Central memory CD4-positive, alpha-beta T cell (primary cell): ENCODE data around the gene LRRC43.
A peak's percentile ranks its signal among the peaks of the same experiment; 100 is the strongest.
"Not testable (repeated sequence)": the region's sequence is repeated elsewhere in the genome, so short reads cannot be mapped to it uniquely, and the experiment has no call there.

ENCODE experiments used
- DNase-seq: peaks from one replicate; pipeline ENCODE4 v3.0.0; 2022

The LRRC43 gene

DNA sequence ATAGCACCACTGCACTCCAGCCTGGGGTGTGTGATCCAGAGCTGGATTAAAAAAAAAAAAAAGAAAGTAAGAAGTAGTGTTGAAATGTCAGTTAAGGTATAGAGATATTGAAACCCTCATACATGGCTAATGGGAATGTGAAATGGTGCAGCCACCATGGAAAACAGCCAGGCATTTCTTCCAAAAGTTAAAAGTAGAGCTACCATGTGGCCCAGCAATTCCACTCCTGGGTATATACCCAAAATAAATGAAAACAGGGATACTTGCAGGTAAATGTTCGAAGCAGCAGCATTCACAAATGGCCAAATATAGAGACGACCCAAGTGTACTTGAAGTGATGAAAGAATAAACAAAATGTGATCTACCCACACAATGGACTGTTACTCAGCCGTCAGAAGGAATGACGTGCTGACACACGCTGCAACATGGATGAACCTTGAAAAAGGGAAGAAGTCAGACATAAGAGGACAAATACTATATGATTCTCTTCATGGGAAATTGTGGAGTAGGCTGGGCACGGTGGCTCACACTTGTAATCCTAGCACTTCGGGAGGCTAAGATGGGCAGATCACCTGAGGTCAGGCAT, 24.1 kb upstream of the LRRC43 start:
- no peak for DNase-seq

DNA sequence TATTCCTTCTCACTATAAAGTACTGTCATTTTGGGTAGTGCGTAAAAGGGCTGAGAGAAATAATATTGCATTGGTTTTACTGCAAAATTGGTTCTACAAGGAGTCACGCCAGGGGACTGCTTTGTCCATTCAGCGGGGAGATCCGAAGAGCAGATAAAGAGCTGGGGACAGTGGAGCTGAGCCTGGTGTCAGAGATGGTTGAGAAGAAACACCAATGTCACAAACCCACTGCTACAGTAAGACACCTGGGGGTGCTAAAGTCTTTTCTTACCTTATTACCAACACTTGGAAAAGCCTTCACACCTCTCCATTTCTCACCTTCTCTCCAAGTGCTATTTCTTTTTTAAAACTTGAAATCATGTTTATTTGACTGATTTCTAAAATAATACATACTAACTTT, 23.0 kb upstream of the LRRC43 start:
- DNase-seq, result no peak

DNA sequence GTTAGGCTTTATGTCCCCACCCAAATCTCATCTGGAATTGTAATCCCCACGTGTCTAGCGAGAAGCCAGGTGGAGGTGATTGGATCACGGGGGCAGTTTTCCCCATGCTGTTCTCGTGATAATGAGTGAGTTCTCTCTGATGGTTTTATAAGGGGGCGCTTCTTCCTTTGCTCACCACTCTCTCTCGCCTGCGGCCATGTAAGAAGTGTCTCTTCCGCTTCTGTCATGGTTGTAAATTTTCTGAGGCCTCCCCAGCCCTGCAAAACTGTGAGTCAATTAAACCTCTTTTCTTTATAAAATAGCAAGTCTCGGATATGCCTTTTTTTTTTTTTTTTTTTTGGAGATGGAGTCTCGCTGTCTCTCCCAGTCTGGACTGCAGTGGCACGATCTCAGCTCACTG, 22.2 kb upstream of the LRRC43 start:
- DNase-seq, result no peak

DNA sequence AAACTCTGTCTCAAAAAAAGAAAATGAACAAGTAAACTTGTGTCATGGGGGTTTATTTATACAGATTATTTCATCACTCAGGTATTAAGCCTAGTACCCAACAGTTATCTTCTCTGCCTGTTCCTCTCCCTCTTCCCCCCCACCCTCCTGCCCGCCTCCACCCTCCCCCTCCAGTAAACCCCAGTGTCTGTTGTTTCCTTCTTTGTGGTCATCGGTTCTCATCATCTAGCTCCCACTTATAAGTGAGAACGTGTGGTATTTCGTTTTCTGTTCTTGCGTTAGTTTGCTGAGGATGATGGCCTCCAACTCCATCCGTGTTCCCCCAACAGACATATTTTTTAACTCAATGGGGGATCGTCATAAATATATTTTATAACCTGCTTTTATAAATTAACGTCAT, 21.2 kb upstream of the LRRC43 start:
- no peak for DNase-seq

DNA sequence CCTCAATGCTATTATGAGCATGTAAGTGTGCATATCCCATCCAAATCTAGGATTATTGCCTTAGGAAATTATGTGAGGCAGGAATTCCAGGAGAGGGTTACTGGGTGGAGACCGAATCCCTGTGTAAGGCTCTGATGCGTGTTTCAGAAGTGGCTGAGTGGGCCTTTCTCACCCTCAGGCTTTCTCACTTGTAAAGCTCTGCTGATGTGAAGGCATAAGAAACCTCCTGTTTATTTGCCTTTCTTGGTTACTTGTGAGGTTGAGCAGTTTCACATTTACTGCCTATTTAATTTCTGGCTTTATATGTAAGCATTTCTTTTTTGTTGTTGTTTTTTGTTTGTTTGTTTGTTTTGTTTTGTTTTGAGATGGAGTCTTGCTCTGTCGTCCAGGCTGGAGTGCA, 19.9 kb upstream of the LRRC43 start:
- DNase-seq, result no peak

DNA sequence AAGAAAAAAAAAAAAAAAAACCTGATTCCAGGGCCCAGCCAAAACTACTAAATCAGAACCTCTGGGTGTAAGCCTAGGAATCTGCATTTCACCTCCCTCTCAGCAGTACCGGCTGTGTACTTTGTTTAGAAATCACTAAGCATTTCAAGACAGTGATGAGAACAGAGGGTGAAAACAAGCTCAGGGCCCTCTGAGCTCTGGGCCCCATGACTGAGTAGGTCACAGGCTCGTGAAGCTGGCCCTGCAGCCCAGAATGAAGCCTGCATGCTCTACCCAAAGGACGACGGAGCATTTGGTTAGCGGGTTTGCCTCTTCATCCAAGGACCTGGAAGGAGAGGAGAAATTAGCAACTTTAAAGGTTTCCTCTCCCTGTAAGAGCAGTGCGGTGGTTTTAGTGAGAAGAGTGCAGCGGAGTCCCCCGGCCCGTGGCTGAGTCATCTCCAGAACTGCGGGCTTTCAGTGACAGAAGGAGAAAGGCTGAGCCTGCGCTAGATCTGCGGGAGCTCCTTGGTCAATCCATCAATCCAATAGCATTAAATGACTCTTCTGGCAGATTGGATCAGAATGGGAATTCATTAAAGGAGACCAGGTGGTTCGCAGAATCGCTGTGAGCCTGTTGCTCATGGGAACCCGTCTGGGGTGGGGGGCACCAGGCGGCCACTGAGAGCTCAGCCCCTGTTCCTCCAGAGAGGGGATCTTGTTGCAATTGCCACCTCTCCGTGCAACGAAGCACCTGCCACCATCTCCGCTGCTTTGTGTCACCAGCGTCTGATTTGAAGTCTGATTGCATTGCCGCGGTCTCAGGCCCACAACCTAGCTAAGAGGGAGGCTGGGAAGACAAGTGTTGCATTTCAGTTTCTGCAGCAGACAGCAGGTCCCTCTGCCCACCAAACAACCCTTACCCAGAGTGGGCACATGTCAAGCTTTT, 16.2 kb upstream of the LRRC43 start:
- no peak for DNase-seq

DNA sequence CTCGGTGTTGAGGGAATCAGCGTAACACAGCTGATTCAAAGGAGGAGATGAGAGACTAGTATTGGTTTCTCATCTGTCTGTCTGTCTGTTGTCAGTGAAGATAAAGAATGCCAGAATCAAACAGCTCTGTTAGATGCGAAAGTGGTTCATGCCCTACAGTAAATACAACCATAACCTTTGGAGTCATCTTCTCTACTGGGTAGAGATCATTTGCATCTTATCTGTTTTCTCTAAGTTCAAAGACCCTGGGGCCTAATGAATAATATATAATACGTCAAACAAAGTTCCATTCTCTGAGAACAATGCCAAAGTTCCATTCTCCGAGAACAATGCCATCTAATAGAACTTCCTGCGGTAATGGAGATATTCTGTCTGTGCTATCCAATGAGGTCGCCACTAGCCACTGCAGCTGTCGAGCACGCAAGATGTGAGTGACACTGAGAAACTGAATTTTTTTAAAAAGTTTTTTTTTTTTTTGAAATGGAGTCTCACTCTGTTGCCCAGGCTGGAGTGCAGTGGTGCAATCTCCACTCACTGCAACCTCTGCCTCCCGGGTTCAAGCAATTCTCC, 15.5 kb upstream of the LRRC43 start:
- DNase-seq, result no peak

DNA sequence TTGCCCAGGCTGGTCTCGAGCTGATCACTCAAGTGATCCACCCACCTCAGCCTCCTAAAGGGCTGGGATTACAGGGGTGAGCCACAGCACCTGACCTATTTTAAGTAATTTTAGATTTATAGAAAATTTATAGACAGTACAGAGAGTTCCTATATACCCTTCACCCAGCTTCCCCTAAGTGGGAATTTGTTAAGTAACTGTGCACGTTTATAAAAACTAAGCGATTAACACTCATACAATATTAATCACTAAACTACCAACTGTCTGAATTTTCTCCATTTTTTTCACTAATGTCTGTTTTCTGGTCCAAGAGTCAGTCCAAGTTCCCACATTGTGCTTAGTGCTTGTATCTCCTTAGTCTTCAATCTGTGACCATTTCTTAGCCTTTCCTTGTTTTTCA, 14.4 kb upstream of the LRRC43 start:
- DNase-seq, result no peak

DNA sequence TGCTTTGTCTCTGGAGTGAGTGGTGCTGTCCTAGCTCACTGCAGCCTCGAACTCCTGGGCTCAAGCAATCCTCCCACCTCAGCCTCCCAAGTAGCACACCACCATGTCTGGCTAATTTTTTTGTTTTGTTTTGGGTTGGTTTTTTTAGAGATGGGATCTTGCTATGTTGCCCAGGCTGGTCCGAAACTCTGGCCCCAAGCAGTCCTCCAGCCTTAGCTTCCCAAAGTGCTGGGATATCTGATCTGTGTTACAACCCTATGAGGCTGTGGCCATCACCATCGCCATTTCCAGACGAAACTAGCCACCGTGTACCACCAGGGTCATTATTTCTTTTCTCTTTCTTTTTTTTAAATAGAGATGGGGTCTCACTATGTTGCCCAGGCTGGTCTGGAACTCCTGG, 11.5 kb upstream of the LRRC43 start:
- DNase-seq, result no peak

DNA sequence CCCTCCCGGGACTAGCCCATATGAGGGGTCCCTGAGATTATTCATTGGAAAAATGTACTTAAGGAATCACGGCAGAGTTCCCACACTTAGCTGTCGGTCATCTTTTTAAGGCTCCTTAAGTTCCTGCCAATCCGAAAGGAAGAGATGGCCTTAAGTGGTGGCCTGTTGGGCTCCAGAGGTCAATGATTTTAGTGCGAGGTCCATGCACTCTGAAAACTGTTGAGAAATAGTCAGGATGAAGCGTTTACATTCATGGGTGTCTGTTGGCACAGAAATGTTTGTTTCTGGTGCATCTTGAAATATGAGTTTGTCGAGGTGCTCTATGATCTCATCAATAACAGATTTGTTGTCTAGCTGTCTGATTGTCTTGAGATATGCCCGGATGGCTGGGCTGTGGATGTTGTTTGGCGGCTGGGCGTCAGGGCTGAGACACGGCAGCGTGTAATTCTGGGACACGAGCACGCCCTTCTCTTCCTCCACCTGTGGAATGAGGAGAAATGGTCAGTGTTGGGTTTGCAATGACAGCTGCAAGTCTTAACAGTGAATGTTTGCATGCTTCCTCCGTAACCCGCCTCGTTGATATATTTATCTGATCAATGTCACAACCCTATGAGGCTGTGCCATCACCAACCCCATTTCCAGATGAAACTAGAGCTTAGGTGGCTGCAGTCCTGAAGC, 10.5 kb upstream of the LRRC43 start:
- DNase-seq, result no peak

DNA sequence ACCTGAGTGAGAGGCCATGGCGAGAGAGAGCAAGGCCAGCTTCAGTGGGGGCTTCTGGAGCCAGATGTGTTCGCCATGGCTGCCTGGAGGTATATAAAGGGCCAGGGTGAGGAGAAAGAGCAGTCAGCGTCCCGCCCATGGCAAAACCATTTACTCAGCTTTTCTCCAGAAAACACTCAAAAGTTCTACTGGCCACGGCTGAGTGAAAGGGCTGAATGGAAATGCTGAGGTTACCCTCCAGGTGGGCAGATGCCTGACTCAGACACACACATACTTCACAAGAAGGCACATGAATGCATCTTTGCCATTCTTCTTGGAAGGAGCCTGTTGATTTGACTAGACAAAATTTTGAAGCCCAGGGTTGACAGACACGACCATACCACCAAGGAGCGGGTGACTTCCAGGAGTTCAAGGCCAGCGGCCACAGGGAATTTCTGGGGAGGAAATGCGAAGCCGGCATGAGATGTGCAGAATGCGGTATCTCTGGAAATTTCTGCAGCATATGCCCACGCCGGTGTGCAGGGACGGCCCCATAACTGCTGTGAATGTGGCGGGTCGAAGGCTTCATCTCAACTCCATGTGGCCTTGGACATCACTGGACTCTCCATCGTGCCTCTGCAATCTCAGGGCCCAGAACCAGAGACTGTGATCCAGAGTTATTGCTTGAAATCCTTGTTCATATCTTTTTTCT, 8.6 kb upstream of the LRRC43 start, which contains the start of gene IL31:
Gene IL31 (minus strand): TSS at position 67 of the 691 bp plus-strand sequence. CDS start 49 bp downstream, at position 18.
- DNase-seq, result no peak

DNA sequence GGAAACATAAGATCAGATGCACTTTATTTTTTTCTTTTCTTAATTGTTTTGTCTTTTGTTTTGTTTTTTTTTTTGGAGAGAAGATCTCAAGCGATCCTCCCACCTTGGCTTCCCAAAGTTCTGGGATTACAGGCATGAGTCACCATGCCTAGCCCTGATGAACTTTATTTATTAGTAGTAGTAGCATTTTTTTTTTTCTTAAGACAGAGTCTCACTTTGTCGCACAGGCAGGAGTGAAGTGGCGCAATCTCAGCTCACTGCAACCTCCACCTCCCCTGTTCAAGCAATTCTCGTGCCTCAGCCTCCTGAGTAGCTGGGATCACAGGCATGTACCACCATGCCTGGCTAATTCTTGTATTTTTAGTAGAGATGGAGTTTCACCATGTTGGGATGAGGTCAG, 6.5 kb upstream of the LRRC43 start:
- DNase-seq, result not testable (repeated sequence)

DNA sequence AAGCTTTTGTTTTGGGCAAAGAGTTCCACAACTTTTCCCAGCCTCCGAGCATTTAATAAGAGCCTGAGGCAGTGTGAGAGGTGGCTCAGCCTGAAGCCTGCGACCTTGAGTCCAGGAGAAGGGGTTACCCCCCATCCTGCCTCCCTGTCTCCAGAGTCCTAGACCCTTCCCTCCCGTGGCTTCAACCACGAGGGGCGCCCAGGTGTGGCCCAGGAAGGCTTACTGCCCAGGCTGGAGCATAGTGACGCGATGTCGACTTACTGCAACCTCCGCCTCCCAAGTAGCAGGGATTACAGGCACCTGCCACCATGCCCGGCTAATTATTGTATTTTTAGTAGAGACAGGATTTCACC, 641 bp downstream of the LRRC43 start:
- DNase-seq, result no peak

DNA sequence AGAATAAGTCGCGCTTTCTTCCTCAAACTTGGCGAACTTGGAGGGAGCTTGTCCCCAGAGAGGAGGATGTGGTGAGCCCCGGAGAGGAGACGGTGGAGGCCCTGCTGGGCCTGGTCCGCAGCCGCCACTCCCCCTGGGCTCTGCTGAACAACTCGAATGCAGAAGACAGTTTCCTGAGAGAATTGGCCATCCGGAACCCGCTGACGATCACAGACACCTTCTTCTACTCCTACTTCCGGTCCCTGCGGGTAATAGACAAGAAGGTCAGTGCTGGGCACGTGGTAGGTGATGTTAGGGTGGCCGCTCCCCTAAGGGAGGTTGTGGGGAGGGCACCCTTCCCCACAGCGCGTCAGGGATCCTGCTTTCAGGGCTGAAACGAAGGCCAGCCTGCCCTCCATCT, 1.6 kb downstream of the LRRC43 start:
- no peak for DNase-seq

DNA sequence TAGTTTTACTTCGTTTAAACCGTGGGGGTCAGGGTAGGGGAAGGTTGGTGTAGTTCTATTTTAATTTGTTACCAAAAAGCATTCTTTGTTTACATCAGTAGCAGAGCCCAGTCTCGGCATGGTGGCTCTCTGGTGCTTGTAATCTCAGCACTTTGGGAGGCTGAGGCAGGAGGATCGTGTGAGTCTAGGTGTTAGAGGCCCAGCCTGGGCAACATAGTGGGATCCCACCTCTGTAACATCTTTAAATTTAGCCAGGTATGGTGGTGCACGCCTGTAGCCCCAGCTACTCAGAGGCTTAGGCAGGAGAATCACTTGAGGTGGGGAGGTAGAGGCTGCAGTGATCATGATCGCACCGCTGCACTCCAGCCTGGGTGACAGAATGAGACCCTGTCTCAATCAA, 2.2 kb downstream of the LRRC43 start:
- DNase-seq, result no peak

DNA sequence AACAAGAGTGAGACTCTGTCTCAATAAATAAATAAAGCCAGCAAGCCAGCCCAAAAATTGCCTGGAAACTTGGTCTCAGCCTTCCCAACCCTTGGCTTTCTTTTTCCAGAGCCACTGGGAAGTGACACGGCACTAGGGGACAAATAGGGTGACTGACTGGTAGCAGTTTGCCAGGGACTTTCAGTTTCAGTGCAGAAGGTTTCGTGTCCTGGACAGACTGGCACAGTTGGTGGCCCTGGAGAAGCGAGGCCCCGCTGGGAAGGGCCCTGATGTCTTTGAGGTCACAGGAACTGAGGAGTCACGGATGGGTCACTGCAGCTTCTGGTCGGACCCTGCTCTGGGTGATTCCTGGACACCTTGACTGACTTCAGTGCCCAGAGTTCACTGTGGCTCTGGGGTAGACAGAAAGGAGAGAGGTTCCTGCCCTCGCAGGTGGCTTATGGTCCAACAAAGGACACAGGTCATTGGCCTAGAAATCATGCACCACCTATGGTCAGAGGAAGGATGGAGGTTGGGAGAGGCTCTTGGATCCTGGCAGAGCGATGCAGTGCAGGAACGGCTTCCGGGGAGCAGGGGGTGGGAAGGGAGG, 2.7 kb downstream of the LRRC43 start:
- DNase-seq, result no peak

DNA sequence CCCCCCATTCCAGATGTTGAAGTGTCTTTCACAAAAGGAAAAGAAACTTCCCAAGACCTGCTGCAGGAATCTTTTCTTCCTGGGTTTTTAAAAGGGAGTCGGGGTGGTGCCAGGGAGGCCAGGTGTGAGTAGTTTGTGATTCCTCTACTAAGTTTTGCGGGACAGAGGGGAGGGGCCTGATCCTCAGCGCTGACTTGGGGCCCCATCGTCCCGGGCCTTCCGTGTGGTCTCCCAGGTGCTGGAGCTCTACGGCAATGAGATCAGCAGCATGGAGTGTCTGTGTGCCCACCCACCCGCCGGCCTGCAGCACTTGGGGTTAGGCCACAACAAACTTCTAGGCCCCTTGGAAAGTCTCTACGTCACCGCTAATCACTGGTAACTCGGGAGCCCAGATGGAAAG, 4.5 kb downstream of the LRRC43 start:
- DNase-seq, result no peak

DNA sequence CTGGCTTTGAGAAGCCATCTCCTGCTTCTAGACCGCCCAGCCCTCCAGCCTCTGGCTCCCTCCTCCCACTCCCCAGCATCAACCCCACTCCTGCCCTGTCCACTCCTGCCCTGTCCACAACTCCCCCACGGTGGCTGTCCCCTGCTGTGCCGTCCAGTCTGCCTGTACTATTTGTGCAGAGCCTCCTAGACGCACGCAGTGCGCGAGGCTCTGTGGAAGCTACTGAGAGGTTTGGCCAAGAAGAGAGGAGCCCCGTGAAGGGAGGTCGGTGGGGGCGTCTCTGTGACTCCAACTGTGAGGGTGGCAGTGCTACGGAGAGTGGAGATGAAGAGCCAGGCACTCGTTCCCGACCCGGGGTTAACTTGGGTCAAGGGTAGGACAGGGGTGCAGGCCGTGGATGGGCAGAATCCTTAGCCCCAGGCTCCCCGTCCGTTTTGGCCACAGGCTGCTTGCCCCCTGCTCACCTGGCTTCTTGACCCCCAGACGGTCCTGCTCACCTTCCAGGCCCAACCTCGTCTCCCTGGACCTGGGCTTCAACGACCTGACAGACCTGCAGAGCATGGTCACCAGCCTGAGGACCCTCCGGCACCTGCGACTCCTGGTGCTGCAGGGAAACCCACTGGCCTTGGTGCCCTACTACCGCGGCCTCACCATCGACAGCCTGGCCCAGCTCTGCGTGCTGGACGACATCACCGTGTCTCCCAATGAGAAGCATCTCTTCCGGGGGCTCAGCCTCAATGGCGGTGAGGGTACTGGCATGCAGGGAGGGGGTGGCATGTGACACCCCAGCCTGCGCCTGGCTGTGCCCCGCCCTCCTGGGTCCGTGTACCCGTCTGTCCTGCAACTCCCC, 6.9 kb downstream of the LRRC43 start:
- DNase-seq, result no peak

DNA sequence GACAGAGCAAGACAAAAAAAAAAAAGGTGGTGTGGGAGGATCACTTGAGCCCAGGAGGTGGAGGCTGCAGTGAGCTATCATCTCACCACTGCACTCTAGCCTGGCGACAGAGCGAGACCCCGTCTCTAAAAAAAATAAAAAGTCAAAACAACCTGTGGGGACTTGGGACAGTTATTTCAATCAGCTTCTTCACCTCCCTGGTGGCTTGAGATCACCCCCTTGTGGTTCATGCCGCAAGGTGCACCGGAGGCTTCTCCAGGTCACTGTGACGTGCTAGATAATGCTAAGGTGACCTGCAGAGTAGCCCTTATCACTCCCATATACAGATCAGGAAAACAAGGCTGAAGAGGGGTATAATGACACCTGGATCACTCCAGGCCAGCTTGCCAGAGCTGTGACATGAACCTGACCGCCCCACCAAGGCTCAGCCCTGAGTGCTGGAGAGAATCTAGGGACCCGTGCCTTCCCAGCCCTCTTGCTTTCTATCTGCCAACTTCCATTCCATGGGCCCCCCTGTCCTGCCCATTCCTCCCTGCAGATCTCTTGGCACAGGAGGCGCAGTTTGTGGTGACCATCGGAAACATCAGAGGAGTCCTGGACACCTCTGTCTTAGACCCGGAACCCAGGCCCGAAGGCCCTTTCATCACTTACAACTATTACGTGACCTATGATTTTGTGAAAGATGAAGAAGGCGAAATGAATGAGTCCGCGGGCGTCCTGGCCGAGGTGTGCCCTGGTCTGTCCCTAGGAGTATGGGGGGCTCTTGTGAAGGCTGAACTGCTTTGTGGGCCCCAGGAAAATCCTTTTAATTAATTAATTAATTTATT, 8.1 kb downstream of the LRRC43 start:
- DNase-seq, result peak; percentile 47

DNA sequence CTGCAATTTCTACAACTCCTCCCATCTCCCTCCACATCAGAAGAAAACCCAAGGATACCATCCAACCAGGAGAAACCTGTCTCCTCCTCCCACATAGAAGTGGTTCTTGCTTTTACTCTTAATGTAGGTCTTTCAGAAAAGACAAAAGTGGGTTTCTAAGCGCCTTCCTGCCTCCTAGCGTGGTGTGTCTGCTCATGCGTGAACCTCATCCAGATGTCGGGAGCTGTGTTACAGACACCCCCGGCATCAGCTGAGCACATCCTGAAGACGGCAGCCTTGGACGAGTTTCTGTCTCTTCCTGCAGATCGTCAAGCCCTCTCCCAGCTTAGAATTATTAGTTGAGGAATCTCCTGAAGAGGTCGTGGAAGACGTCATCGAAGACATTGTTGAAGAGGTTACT, 9.5 kb downstream of the LRRC43 start:
- no peak for DNase-seq

DNA sequence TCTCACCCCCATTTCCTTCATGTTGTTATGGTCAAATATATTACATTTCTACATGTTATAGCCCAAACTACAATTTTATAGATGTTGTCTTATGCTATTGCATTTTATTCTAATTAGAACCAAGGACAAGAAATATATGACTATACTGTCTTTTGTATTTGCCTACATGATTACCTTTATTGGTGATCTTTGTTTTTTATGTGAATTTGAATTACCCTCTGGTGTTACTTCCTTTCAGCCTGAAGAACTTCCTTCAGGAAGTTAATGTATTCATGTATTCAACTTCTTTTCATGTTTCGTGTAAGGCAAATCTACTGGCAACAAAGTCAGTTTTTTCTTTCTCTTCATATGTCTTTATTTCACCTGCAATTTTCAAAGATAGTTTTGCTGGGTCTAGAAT, 11.9 kb downstream of the LRRC43 start:
- no peak for DNase-seq
